Left lung (tissue), 10 donors: ENCODE results near the gene TMEM139. TPM values are rescaled to one million over a fixed set of nuclear protein-coding genes. Genes with fewer than 3 reads are reported as not detected.
A peak's percentile ranks its signal among the peaks of the same experiment; 100 is the strongest.

Source experiments
- ATAC-seq: fragments of 200-7000 bp; cut with Tn5 transposase; one replicate; pipeline ENCODE4 v1.9.1; 2020; ENCODE audit warnings: moderate library complexity
- DNase-seq, 4 donors: peaks; one replicate each; pipeline ENCODE4 v3.0.0-alpha.2; 2013 to 2020
- H3K27ac ChIP-seq, 2 donors: fragments of 200-600 bp; sonication (generic) in 1 of 2; one replicate each; pipeline versions ENCODE4 v1.5.0 to v1.8.0; 2020 to 2021
- H3K27me3 ChIP-seq, 2 donors: fragments of 200-600 bp; sonication (generic) in 1 of 2; one replicate each; pipeline versions ENCODE4 v1.5.0 to v1.8.0; 2020 to 2021
- H3K36me3 ChIP-seq, 2 donors: fragments of 200-600 bp; sonication (generic) in 1 of 2; one replicate each; pipeline versions ENCODE4 v1.5.0 to v1.8.0; 2020 to 2021
- H3K4me1 ChIP-seq, 2 donors: fragments of 200-600 bp; one replicate each; pipeline ENCODE4 v1.8.0; 2021
- H3K4me3 ChIP-seq, 2 donors: fragments of 200-600 bp; sonication (generic) in 1 of 2; one replicate each; pipeline versions ENCODE4 v1.5.0 to v1.8.0; 2020 to 2021; ENCODE audit warnings: mild to moderate bottlenecking in 1 of 2
- H3K9me3 ChIP-seq, 2 donors: fragments of 200-600 bp; sonication (generic) in 1 of 2; one replicate each; pipeline versions ENCODE4 v1.5.0 to v1.8.0; 2020 to 2021
- intact Hi-C, 2 donors: fragments of 100-400 bp; cut with DNase I; formaldehyde crosslinking; loops; one replicate each; pipeline versions ENCODE4 v1.11.2 to v1.14.2; 2022
- polyA plus RNA-seq, 6 donors: library from polyadenylated mRNA; unstranded; fragments of 120-200 nt; gene quantifications; one replicate each; pipeline ENCODE4 v1.2.1, GENCODE V29; 2013; ENCODE audit not compliant: insufficient read length in 6 of 6
- total RNA-seq, 2 donors: library from RNA; stranded (reverse); fragmentation: NEBNext Ultra II Directional; extraction: Animal tissue kit (Norgen Biotek cat#: 25700); gene quantifications; one replicate each; pipeline ENCODE4 v1.2.1, GENCODE V29; 2021
- TF ChIP-seq, protein P1 (sequence below), 2 donors: fragments of 200-600 bp; sonication (generic) in 1 of 2; IDR thresholded peaks; one replicate each; pipeline versions ENCODE4 v1.5.0 to v1.8.0; 2021; ENCODE audit warnings: antibody characterized with exemption in 2 of 2
- donor health status: DM: no; HTN: yes; CAD: no.
- donor health status: DM: no; HTN: no; CAD: no.

TMEM139 gene
- total and polyA plus RNA-seq, 8 donors = 3.0 to 48.1 (median 7.9) TPM

DNA sequence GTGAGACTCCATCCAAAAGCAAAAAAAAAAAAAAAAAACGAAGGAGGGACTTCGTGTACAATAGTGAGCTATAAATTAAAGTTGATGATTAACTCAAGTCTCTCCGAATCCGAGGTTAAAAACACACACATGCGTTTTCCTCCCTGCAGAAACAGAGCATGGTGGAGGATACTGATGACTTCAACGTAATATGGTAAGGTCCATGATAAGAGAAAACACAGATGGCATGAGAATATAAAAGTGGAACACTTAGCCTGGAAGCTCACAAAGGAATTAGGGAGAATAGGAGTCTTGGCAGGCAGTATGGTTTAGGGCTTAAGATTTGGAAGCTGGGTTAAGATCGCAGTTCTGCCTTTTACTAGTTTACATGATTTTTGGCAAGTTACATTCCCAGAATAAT, 41.6 kb upstream of the TMEM139 start:
- no peak for ATAC-seq
- Histone ChIP-seq H3K27me3 (no peaks in the 10 kb centered on the region), H3K36me3 (no peaks in the 10 kb centered on the region), H3K9me3 (no peaks in the 10 kb centered on the region), H3K4me1 (peaks cover 0 to 52% of the 10 kb centered on the region in 2 donors), H3K27ac (no peak overlapping the region), H3K4me3 (no peak overlapping the region)
- no peak for DNase-seq
- TF ChIP-seq, protein P1, sequence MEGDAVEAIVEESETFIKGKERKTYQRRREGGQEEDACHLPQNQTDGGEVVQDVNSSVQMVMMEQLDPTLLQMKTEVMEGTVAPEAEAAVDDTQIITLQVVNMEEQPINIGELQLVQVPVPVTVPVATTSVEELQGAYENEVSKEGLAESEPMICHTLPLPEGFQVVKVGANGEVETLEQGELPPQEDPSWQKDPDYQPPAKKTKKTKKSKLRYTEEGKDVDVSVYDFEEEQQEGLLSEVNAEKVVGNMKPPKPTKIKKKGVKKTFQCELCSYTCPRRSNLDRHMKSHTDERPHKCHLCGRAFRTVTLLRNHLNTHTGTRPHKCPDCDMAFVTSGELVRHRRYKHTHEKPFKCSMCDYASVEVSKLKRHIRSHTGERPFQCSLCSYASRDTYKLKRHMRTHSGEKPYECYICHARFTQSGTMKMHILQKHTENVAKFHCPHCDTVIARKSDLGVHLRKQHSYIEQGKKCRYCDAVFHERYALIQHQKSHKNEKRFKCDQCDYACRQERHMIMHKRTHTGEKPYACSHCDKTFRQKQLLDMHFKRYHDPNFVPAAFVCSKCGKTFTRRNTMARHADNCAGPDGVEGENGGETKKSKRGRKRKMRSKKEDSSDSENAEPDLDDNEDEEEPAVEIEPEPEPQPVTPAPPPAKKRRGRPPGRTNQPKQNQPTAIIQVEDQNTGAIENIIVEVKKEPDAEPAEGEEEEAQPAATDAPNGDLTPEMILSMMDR (IDR thresholded peaks at IDR 0.05) = no peak
- intact Hi-C loops = loop anchor here in 1 of 2 donors (5.0 kb wide), 1 partner anchor 59 kb away; no protein-coding TSS in a partner anchor

DNA sequence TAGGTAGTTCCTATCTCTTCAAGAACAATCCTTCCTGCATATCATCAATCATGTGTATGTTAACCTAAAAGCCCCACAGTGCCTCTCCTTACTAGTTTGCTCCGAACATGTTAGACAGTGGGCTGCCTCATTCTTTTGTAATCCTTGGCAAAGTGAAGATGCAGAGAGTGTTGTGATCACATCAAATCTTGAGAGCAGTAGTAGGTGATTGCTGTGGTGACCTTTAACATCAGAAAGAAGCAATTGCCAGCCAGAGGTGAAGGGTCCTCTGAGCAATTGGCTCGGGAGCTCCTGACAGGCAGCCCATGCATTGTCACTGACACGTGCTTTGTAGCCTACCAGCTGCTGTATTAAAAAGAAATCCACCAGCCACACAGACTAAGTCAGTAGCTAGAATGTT, 41.1 kb upstream of the TMEM139 start:
- no peak overlapping the region for H3K27ac ChIP-seq
- TF ChIP-seq, protein P1 (IDR thresholded peaks at IDR 0.05) = no peak
- ATAC-seq (no peak), DNase-seq (no peak)
- intact Hi-C loops = loop anchor here in 1 of 2 donors (5.0 kb wide), 1 partner anchor 59 kb away; no protein-coding TSS in a partner anchor
- no peaks in the 10 kb centered on the region for H3K36me3 ChIP-seq
- no peaks in the 10 kb centered on the region for H3K9me3 ChIP-seq
- H3K27me3 ChIP-seq = no peaks in the 10 kb centered on the region
- H3K4me3 ChIP-seq = no peak overlapping the region
- peaks cover 0 to 49% of the 10 kb centered on the region in 2 donors for H3K4me1 ChIP-seq

DNA sequence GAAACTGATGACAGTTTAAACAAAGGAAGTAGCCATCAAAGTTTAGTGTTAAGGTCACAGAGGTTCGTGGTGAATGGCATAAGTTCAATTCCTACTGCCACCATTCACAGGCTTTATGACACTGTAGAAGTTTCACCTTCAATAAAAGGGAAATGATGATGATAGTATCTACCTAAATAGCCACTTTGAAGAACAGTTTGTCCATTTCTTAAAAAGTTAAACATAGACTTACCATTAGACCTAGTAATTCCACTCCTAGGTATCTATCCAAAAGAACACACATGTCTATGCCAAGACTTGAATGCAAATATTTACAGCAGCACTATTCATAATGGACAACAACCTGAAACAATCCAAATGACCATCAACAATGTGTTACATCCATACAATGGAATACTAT, 40.4 kb upstream of the TMEM139 start:
- no peaks in the 10 kb centered on the region for H3K36me3 ChIP-seq
- H3K4me1 ChIP-seq = peaks cover 0 to 46% of the 10 kb centered on the region in 2 donors
- ATAC-seq (no peak), DNase-seq (no peak)
- TF ChIP-seq, protein P1 (IDR thresholded peaks at IDR 0.05) = no peak
- H3K4me3 ChIP-seq = no peak overlapping the region
- no peaks in the 10 kb centered on the region for H3K9me3 ChIP-seq
- intact Hi-C loops = loop anchor here in 1 of 2 donors (5.0 kb wide), 1 partner anchor 58 kb away; no protein-coding TSS in a partner anchor
- no peak overlapping the region for H3K27ac ChIP-seq
- H3K27me3 ChIP-seq = no peaks in the 10 kb centered on the region

DNA sequence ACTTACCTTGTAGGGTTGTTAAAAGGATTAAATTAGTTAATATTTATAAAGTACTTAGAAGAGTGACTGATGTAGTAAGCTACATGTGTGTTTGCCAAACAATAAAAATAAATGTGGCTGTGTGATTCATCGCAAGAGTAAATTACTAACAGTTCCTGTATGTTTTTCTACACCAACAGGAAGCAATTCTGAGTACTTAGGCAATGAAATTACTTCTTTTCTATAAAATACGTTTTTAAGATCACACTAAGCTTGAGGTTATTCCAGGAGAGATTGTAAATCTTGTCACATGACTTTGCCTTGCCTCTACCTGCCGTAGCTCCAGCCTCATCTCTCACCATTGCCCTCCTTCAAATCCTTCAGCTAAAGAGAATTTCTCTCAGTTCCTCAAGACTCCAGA, 39.6 kb upstream of the TMEM139 start:
- Histone ChIP-seq H3K4me3 (no peak overlapping the region), H3K27ac (peak overlapping the region in 1 of 2 donors; percentile 66), H3K36me3 (no peaks in the 10 kb centered on the region), H3K27me3 (no peaks in the 10 kb centered on the region), H3K9me3 (no peaks in the 10 kb centered on the region), H3K4me1 (peaks cover 0 to 46% of the 10 kb centered on the region in 2 donors)
- ATAC-seq = peak; percentile 12
- intact Hi-C loops = no loop called here
- TF ChIP-seq, protein P1 (IDR thresholded peaks at IDR 0.05) = no peak
- no peak for DNase-seq

DNA sequence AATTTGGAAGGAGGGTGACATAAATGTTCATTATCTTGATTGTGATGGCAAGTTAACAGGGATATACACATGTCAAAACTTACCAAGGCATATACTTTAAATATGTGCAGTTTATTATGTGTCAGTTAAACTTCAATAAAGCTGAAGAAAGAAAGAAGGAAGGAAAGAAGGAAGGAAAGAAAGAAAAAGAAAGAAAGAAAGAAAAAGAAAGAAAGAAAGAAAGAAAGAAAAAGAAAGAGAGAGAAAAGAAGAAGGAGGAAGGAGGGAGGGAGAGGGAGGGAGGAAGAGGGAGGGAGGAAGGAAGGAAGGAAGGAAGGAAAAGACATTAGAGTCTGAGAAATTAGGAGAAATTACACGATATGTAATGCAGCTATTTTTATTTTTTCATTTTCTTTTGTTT, 37.4 kb upstream of the TMEM139 start:
- ATAC-seq (no peak), DNase-seq (no peak)
- H3K27me3 ChIP-seq = no peaks in the 10 kb centered on the region
- intact Hi-C loops = no loop called here
- no peaks in the 10 kb centered on the region for H3K36me3 ChIP-seq
- TF ChIP-seq, protein P1 (IDR thresholded peaks at IDR 0.05) = no peak
- H3K4me1 ChIP-seq = peaks cover 0 to 42% of the 10 kb centered on the region in 2 donors
- no peak overlapping the region for H3K27ac ChIP-seq
- no peaks in the 10 kb centered on the region for H3K9me3 ChIP-seq
- H3K4me3 ChIP-seq = no peak overlapping the region
